ENCODE measurements around the gene HACD2.

Gene HACD2

GRCh38 chr3:123442125-123442524 lies 142.7 kb downstream of the HACD2 start:
- no peak overlapping the region for H3K23ac ChIP-seq (ENCODE audit: low read length in 2 of 2)
- H2BK15ac ChIP-seq (ENCODE audit: low read depth, poor library complexity, severe bottlenecking): no peak overlapping the region
- H3K27ac ChIP-seq (ENCODE audit: low read length, poor library complexity, severe bottlenecking): no peak overlapping the region
- WGBS: 89% methylated on average over 9 of the region's 9 CpGs
- H3K27me3 ChIP-seq (ENCODE audit: control insufficient read depth in 1 of 2, insufficient read depth in 1 of 2, low read length in 2 of 2): peaks cover 89 to 92% of the 10 kb centered on the region in 2 experiments
- no peak overlapping the region for H3K9ac ChIP-seq (ENCODE audit: low read length)
- H2BK5ac ChIP-seq (ENCODE audit: low read depth, low read length, poor library complexity, severe bottlenecking): no peak overlapping the region
- H3K4me3 ChIP-seq (ENCODE audit: insufficient read depth in 1 of 2, low read depth in 1 of 2, low read length in 2 of 2): no peak overlapping the region
- H4K8ac ChIP-seq (ENCODE audit: low read length): no peak overlapping the region
- H2BK12ac ChIP-seq (ENCODE audit: low read length in 2 of 2): no peak overlapping the region
- DNase-seq: no peak
- H2AFZ ChIP-seq (ENCODE audit: low read depth, low read length): no peak overlapping the region
- no peak overlapping the region for H3K4ac ChIP-seq (ENCODE audit: low read depth in 1 of 2, low read length in 2 of 2)
- H2BK120ac ChIP-seq (ENCODE audit: low read depth, low read length): no peak overlapping the region
- H3K4me1 ChIP-seq (ENCODE audit: control insufficient read depth, insufficient read depth, low read depth, low read length): no peaks in the 10 kb centered on the region
- no peak overlapping the region for H3K14ac ChIP-seq (ENCODE audit: low read length in 2 of 2)
- no peak overlapping the region for H2AK5ac ChIP-seq (ENCODE audit: low read length, severe bottlenecking)
- no peak overlapping the region for H3K4me2 ChIP-seq (ENCODE audit: low read length, poor library complexity, severe bottlenecking)
- no peaks in the 10 kb centered on the region for H3K9me3 ChIP-seq (ENCODE audit: control insufficient read depth, low read length)
- no peak overlapping the region for H4K91ac ChIP-seq (ENCODE audit: low read length)
- H3K79me1 ChIP-seq (replicated peaks; ENCODE audit: low read length, poor library complexity, severe bottlenecking): no peaks in the 10 kb centered on the region
- H3K36me3 ChIP-seq (ENCODE audit: control insufficient read depth in 1 of 2, insufficient read depth in 2 of 2, low read depth in 1 of 2, low read length in 2 of 2): no peaks in the 10 kb centered on the region
- H3K18ac ChIP-seq (ENCODE audit: low read depth in 1 of 2, low read length in 2 of 2): no peak overlapping the region

Data from mesenchymal stem cell (in vitro differentiated cells and primary cell).